ENCODE data around the gene DTNA. TPM values are rescaled to one million over a fixed set of nuclear protein-coding genes. Genes with fewer than 3 reads are reported as not detected.

The DTNA gene
- total RNA-seq, 2 donors from 2014 or later, result 114 to 197 TPM

- Histone ChIP-seq H3K4me3 (no peak overlapping the region), H3K27ac (no peak overlapping the region), H3K9me3 (no peaks in the 10 kb centered on the region), H3K36me3 (no peaks in the 10 kb centered on the region), H3K27me3 (no peaks in the 10 kb centered on the region), H3K4me1 (peaks cover 0 to 36% of the 10 kb centered on the region in 2 donors)
- no peak for DNase-seq (ENCODE audit: low spot score)
- no peak for TF ChIP-seq CTCF (IDR thresholded peaks at IDR 0.05)
Observed at GRCh38 chr18:34740101-34740500, 30.0 kb downstream of the DTNA start.

GRCh38 chr18:34740724-34741123, 30.6 kb downstream of the DTNA start:
- Histone ChIP-seq H3K27ac (no peak overlapping the region), H3K4me3 (no peak overlapping the region), H3K9me3 (no peaks in the 10 kb centered on the region), H3K4me1 (peaks cover 0 to 36% of the 10 kb centered on the region in 2 donors), H3K36me3 (no peaks in the 10 kb centered on the region), H3K27me3 (no peaks in the 10 kb centered on the region)
- no peak for TF ChIP-seq CTCF (IDR thresholded peaks at IDR 0.05)
- no peak for DNase-seq (ENCODE audit: low spot score)

GRCh38 chr18:34741401-34741800, 31.3 kb downstream of the DTNA start:
- Histone ChIP-seq H3K36me3 (no peaks in the 10 kb centered on the region), H3K9me3 (no peaks in the 10 kb centered on the region), H3K4me1 (peaks cover 0 to 36% of the 10 kb centered on the region in 2 donors), H3K27ac (no peak overlapping the region), H3K27me3 (no peaks in the 10 kb centered on the region), H3K4me3 (no peak overlapping the region)
- no peak for TF ChIP-seq CTCF (IDR thresholded peaks at IDR 0.05)
- DNase-seq (ENCODE audit: low spot score), result no peak

- Histone ChIP-seq H3K36me3 (no peaks in the 10 kb centered on the region), H3K4me1 (peaks cover 0 to 33% of the 10 kb centered on the region in 2 donors), H3K9me3 (no peaks in the 10 kb centered on the region), H3K27ac (no peak overlapping the region), H3K27me3 (no peaks in the 10 kb centered on the region), H3K4me3 (no peak overlapping the region)
- DNase-seq (ENCODE audit: low spot score), result no peak
- TF ChIP-seq CTCF (IDR thresholded peaks at IDR 0.05), result no peak
Observed at GRCh38 chr18:34742891-34743341, 32.8 kb downstream of the DTNA start.

- Histone ChIP-seq H3K9me3 (no peaks in the 10 kb centered on the region), H3K4me3 (no peak overlapping the region), H3K27ac (no peak overlapping the region), H3K27me3 (no peaks in the 10 kb centered on the region), H3K4me1 (peaks cover 0 to 17% of the 10 kb centered on the region in 2 donors), H3K36me3 (no peaks in the 10 kb centered on the region)
- no peak for TF ChIP-seq CTCF (IDR thresholded peaks at IDR 0.05)
- DNase-seq (ENCODE audit: low spot score), result no peak
Observed at GRCh38 chr18:34744569-34744968, 34.5 kb downstream of the DTNA start.

GRCh38 chr18:34746614-34747013, 36.5 kb downstream of the DTNA start:
- Histone ChIP-seq H3K27ac (no peak overlapping the region), H3K4me3 (no peak overlapping the region), H3K9me3 (no peaks in the 10 kb centered on the region), H3K27me3 (no peaks in the 10 kb centered on the region), H3K36me3 (no peaks in the 10 kb centered on the region), H3K4me1 (peaks cover 0 to 4% of the 10 kb centered on the region in 2 donors)
- no peak for TF ChIP-seq CTCF (IDR thresholded peaks at IDR 0.05)
- DNase-seq (ENCODE audit: low spot score), result no peak

All from right atrium auricular region (tissue), 2 donors.